NCI-H2107 treated with DMSO at 0.1 percent for 48 hours (cell line): ENCODE data around the gene LRRN3.

Source experiments
- DNase-seq: peaks from one replicate; lab custom pipeline; 2025; ENCODE audit not compliant: unreplicated experiment; lab: John Stamatoyannopoulos, UW

Gene LRRN3

DNA sequence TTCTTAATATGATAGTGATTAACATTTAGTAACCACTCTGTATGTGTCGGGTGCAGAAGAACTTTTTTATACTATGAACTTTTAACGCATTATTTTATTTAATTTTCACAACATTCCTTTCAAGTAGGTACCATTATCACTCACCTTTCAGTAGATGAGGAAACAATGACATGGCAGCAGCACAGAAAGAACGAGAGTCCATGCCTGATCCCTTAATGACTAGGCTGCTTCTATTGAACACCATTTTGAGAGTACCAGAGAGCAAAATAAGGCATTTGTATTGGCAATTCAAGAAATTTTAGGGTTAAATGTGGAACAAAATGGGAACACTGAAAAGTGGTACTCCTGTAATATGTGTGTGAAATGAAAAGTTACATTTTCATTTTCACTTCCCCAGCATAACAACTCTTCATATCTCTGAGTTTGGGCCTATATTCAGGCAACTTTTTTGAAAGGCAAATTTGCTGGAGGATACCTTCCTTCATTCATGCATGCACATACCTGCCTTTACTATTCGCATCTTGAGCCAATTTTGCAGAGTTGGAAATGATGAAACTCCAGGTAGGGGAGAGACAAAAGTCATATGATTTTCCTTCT lies 12.8 kb downstream of the LRRN3 start:
- DNase-seq: no peak

DNA sequence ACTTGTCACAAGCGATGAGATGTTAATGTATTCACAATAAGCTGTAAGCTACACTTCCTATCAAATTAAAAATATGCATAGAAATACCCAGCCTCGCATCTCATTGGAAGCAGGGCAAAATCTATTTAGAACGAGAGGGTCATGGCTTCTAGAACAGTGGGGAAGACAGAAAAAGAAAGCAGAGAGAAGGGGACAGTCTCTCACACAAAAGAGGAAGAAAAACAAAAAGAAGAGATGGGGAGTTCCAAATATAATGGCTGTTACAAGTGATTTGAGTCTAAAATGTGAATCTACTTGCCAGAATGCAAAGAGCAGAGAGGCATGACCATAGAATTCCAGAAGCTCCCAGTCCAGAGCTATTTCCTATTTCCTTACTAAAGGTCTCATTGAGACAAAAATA lies 13.8 kb downstream of the LRRN3 start:
- no peak for DNase-seq

DNA sequence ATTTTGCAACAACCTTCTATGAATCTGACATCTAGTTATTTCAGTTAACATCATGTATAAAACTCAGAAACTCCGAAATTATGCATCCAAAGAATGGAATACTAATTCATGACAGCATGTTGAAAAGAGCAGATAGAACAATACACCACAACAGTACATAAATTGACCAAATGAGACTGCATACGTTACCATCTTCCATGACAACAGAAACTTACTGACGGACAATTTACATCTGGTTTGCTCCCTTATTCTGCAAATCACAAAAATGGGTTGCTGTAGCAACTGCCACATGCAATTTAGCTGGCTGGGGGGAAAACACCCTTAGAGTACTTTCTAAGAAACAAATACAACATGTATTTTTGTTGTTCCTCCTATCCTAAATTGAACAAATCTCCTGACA lies 14.3 kb downstream of the LRRN3 start:
- DNase-seq: no peak

DNA sequence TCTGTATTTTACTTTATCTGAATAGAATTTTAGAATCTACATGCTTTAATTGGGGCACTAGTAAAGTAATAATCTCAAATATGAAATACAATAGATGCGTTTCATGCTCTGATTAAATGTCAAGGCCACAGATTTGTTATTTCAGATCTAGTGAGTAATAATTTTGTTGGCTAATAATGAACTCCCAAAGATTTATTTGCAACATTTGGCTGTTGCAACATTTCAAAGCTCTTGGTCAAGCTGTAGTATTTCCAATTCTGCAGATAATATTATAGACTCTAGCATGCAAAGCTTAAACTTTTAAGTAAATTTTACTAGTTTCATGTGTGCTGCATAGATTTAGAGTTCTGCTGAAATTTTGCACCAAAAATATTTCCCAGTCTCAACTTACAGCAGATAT lies 16.7 kb downstream of the LRRN3 start:
- no peak for DNase-seq

DNA sequence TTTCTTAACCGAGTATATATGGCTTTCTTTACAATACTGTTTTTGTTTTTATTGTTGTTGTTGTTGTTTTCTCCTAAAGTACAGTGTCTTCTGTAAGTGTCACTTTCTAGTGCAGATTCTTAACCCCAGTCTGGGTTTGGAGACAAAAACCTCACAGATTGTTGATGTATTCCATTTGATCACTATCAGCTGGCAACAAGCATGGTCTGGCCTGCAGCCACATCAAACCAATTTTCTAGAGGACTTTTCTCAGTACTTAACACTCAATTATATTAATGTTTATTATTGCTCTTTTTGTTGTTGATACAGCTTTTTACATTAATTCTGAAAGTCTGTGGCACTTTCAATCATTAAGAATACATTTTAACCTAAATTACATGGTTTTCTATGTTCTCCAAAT lies 17.1 kb downstream of the LRRN3 start:
- peak; percentile 6 for DNase-seq

DNA sequence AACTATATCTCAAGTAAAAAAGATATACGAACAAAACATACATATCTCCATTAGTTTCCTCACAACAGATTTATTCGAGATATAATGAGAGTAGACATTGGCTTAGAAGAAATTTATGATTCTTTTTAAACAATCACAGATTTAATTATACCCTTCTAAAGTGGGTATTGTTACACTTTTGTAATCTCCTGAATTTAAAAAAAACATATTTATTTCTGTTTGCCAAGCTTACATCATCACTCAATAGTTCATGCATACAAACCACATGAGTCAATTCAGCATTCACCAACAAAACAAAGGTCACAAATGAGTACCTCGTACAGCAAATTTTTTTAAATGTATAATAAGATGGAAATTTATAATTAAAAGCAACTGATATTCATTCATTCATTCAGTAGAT lies 17.6 kb downstream of the LRRN3 start:
- DNase-seq: no peak

DNA sequence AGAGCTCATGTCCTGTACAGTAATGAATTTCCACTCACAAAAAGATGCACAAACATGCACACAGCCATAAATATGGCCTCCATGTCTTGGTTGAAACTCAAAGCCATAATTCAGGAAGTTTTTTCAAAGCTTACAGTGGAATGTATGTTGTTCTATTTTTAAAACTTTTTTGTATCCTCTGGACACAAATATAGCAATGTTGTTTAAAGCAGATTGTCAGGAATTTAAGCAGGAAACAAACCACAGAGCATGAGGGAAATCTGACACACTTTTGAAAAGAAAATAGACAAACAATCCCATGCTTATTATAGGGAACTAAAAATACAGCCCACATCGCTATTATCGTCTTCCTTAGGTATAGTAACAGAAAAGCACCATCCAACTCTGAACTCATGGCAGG lies 21.5 kb downstream of the LRRN3 start:
- no peak for DNase-seq

DNA sequence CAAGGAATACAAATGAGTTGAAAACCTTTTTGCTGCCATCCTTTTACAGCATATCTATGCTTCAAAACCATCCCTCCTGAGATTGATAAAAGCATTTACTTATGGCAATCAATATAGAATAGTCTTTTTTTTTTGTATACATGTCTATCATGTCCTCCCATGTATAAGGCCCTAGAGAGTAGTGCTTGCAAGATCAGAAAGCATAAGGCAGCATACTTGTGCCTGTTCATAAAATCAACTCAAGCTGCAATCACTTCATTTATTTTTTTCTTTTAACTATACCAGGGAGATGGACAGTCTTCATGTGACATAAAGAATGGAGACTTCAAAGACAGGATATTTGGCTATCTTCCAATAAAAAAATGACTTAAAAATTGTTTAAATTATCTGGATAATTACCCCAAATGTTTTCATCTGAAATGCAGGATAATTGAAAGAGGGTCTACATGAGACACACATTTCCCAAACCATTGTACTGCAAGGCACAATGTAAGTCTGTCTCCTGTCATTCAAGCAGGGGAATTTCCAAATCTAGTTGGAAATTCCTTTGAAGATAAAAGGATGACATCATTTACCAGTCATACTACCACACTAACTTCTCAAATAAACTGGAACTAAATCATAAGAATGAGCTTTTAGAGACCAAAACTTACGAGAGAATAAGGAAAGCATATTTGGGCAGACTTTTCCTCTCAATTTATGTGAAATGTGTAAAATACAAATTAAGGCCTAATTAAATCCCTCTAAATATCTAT lies 22.5 kb downstream of the LRRN3 start:
- DNase-seq: no peak

DNA sequence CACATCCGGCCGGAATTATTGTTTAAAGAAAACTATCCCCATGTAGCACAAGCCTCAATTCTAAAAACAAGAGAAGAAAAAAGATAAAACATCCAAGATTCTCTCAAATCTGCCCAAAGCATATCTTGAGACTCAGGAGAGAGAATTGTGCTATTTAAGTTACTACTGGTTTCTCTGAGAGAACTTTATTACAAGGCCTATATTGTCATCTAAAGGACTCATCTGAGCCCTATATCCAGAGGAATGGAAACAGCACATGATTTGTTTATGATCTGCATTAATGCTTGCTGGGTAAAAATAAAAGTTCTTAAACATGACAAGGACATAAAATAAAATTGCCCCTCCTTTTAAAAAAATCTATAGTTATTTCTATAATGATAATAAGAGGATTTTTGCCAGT lies 25.0 kb downstream of the LRRN3 start:
- DNase-seq: no peak

DNA sequence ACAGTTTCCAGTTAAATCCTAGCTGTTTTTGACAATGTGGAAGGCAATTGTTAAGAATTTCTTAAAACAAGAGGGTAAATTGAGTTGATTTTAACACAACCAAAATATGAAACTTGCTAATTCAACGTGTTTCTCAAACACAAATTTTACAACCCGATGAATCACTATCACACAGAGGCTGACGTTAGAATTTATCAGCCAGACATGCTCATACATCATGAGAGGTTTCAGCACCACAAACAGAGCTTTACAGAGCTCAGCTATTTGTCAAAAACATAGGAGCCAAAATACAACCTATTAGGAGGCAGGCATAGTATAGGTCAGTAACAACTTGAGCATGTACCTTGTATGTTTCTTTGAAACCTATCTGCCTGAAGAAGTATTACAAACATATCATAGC lies 36.1 kb downstream of the LRRN3 start:
- DNase-seq: no peak

DNA sequence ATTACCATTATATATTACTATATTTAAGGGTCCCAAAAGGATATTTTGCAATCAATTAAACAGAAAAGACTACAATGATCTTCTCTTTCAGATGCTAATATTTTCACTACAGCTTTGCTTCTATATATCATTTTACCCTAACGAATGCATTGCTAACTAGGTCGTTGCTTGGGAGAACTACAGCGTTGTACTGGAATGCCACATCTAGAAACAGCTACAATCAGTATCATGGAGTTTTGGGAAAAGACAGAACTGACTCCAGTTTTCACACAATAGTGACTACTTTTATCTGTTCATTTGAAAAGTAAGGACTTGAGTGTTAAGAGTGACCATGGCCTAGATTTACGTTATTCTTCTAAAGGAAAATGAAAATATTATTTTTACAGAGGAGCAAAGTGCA lies 38.5 kb downstream of the LRRN3 start:
- no peak for DNase-seq

DNA sequence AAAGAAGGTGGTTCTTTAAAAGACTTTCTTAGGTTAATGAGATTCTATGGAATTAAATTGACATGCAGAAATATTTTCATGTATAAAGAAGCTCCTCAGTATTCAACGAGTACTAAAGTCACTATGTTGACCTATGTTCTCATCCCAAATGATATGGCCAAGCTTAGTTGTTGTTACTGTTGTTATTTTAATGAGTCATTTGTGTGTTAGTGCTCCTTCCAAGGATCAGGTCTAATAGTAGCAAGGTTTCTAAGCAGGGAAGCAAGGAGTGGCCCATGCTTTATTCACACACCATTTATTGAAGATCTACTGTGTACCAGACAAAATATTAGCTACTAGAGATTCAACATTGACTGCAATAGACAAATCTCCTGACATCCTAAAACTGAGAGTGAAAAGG lies 41.9 kb downstream of the LRRN3 start:
- DNase-seq: no peak

DNA sequence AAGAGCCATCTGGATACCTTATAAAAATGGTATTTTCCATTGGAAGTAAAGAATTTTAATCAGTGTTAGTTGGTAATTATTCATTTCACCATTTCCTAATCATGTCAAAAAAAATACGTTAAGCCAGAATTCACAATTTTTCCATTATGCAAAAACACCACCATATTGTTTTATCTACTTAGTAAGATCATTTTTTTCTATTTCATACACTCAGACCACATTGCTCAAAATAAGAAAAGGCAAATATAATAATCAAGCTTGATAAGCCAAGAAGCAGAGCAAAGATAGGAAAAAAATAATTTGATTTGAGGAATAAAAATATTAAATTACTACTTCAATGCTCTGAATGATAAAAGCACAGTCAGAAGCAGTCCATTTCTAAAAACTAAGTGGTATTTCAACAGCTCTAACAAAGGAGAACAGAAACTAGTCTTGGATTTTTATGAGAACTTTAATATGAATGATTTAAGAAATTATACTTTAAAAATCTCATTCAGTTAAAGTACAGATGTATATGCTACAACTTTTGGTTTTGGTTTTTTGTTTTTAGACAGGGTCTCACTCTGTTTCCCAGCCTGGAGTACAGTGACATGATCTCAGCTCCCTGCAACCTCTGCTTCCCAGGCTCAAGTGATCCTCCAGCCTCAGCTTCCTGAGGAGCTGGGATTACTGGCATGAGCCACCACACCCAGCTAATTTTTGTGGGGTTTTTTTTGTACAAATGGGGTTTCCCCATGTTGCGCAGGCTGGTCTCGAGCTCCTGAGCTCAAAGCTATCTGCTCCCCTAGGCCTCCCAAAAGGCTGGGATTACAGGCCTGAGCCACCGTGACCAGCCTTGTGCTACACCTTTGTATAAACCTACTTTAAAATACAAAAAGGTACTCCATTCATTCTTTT lies 46.6 kb downstream of the LRRN3 start:
- no peak for DNase-seq

DNA sequence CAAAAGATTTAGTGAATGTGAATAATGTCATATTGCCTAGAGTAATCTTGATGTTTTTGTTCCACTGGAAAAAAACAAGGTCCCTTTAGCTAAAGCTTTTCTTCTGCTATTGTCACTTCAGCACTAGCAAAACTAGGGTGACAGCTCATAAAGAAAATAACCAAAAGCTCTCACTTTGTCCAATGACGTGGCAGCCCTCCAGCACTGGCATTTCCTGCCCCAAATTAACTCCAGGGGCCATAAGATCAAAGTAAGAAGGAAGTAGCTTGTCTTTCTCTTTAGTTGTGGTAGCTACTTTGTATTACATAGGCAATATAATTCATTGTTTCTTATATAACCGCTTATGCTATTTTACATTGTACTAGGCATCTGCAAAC lies 47.3 kb downstream of the LRRN3 start:
- DNase-seq: no peak

DNA sequence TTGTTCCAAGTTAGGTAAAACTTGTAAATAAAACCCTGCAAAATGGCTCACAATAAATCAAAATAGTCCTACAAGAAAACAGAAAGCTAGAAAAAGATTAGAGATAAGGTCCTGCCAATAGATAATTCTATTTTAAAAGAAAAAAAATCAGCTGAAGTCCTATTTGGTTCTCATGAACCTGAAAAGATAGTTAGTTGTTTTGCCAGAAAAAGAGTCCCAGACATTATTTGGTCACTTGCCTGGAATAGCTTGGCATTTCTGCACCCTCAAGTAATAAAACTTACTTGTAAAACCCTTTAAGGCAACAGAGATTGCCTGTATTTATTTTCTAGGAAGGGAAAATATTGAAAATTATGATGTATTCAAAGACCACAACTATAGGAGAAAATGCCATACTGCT lies 47.7 kb downstream of the LRRN3 start:
- no peak for DNase-seq

DNA sequence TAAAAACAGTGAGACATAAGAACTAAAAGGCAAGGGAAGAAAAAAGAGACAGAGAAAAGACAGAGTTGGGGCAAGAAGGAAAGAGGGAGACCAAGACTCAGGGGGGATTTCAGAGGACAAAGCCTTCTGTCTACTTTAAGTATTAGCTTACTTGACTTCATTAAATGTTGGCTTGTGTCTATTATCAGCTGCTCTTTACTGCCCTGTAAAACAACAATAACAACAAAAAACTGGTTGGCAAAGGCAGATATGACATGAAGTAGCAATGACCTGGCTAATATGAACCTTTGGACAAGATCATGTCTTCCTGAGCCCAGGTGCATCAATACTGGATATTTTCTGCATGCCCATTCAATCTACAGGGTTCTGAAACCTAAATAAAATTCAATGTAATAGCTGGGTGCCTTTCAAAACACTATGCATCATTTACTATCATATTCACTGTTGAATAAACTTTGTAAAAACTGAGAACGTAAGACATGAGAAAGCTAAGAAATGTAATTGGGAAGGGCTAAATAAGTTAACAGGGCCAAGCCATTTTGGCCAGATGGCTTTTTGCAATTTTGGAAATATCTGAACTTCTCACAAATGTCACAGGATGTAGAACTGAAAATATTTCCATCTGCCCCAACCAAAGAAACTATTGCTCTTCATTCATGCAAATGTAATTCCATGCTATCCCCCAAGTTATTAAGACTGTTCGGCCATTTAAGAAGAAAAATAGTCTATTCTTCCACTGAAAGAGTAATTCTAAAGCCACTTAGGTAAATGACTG lies 49.4 kb downstream of the LRRN3 start:
- DNase-seq: no peak

DNA sequence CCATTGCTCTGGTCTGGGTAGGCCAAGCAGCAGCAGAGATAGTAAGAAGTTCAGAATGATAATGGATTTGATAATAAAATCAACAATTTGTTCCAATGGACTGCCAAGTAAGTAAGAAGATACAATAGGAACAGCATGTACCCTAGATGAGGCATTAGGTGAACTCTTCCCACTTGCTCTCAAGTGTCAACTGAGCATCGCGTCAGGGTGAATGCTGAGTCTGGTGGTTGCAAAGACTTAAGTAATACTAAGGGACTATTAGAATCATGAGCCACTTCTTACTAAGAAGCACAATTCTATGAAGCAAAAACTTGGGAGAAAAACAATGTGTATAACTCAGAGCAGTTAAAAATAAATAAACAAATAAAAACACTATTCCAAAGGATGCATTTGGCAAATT lies 54.5 kb downstream of the LRRN3 start:
- no peak for DNase-seq

DNA sequence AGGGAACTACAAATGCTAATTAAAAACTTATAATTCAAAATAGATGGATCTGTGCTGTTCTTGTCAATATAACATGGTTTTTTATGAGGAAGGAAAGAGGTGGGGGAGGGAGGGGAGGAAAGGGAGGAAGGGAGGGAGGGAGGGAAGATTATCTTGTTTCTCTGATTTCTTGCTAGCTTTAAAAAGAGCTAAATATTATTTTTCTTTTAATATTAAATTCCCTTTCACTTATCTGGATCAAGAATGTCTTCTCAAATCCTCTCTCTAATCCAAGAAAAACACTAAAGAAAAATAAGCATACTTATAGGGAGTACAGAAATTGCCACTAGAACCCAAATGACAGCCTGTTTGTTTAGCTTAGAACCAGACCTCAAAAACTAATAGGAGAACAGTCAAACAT lies 55.2 kb downstream of the LRRN3 start:
- no peak for DNase-seq

DNA sequence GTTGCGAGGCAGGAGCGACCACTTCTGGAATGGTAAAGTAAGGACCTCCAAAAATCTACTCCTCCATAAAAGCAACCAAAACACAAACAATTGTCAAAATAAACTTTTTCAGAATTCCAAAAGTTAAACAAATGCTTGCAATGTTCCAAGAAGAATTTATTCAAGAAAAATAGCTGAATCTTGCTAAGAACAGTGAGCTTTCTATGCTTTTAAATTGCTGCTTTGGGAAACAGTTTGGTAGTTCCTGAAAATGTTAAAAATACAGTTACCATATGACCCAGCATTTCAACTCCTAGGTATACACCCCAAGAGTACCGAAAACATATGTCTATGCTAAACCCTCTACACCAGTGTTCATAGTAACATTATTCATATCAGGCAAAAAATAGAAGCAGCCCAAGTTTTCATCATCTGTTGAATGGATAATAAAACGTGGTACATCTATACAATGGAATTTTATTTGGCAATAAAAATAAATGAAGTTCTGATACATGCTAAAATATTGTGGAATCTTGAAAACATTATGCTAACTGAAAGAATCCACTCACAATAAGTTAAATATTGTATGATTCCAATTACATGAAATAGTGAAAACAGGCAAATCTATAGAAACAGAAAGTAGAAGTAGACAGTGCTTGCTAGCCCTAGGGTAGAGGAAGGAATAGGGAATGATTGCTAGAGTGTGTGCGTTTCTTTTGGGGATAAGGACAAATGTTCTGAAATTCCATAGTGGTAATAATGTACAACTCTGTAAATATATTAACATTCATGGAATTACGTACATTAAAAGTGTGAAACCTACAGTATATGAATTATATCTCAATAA lies 57.0 kb downstream of the LRRN3 start:
- DNase-seq: no peak

DNA sequence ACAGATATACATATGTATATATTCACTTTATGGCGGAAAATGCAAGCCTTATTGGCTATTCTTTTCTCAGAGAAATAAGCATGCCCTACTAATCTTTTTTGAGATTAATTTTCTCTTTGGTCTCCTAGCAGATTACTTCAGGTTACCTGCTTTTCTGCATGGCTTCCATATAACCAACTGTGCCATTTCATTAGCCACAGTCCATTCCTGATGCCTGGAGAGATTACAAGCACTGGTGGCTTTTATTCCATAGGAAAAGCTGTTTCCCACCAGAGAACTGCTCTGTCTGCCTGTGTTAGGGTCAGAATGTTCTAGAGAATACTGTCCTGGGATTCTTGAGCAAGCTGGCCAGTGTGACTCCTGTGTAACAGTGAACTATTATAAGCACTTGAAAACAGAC lies 59.8 kb downstream of the LRRN3 start:
- DNase-seq: no peak

DNA sequence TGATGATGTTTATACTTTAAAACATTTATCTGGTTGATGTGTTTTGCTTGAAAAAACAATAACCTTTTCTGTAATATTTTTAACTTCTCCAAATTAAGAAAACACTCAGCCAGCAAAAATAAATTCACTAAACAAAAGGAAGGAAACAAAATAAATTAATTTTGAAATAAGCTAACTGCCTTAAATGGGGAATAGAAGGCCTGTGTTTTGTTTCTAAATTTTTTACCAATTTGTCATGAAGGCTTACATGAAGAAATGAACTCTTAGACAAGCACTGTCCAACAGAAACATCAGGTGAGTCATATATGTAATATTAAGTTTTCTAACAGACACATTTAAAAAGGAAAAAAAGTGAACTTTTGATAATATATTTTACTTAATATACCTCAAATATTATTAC lies 68.5 kb downstream of the LRRN3 start:
- DNase-seq: no peak
